T-helper 1 cell (primary cell): Measurements from ENCODE around the gene C17orf100.
"Not testable (repeated sequence)": the region's sequence is repeated elsewhere in the genome, so short reads cannot be mapped to it uniquely, and the experiment has no call there.

Experiments
- DNase-seq, 5 donors: peaks; one replicate each; pipeline ENCODE4 v3.0.0-alpha.2; 2012 to 2020

Gene C17orf100

GRCh38 chr17:6641247-6641863, 10.2 kb upstream of the C17orf100 start:
- DNase-seq, result peak in 1 of 5 donors; percentile 33

- DNase-seq, result peak in 1 of 5 donors; percentile 50
Observed at GRCh38 chr17:6642592-6642991, 9.0 kb upstream of the C17orf100 start.

DNA sequence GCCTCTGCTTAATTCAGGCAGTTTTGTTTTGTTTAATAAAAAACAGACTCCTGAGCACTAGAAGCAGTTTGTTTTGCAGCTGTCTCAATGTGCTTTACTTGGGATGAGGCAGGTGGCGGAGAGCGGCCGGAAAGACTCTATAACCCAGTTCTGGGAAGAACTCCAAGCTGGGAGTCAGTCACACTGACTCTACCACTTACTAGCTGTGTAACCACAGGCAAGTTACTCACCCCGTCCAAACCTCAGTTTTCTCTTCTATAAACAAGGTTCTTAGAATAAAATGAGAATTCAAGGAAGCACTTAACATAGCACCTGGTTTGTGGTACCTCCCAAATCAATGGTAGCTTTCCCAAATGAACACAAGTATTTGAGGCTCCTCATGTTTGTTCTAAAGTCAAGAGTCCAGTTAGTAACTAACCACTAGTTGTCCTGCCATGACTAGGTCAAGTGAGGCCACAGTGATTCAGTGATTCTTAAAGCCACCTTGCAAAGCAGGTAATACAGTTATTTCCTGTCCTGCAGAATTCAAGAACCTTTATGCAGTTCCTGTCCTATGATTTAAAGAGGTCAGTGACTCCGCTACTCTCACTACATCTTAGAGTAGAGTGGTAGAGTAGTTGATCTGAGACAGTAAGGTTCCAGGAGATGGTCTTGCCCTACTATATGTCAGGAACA, 8.0 kb upstream of the C17orf100 start:
- peak in 1 of 5 donors; percentile 46 for DNase-seq

DNA sequence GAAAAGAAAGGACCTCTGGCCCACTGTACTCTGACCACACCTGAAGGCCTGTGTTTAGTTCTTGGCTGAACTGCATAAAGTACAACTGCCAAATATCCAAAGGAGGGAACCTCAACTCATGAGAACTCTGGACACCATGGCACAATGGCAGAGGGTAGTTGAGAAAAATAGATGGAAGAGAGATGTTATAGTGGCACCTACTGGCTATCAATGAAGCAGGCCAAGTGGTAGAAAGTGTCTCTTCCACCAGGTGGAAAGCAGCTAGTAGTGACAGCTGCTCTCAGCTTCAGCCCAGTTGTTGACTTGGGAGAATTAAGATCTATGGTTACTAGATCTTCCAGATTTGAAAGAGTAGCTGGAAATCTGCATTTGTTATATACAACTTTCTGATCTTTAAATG, 3.4 kb upstream of the C17orf100 start:
- DNase-seq, result peak in 1 of 5 donors; percentile 32

- DNase-seq, result peak in 3 of 5 donors; percentile 28 to 52 (median 30)
Observed at GRCh38 chr17:6651919-6652452, 424 bp downstream of the C17orf100 start.

DNA sequence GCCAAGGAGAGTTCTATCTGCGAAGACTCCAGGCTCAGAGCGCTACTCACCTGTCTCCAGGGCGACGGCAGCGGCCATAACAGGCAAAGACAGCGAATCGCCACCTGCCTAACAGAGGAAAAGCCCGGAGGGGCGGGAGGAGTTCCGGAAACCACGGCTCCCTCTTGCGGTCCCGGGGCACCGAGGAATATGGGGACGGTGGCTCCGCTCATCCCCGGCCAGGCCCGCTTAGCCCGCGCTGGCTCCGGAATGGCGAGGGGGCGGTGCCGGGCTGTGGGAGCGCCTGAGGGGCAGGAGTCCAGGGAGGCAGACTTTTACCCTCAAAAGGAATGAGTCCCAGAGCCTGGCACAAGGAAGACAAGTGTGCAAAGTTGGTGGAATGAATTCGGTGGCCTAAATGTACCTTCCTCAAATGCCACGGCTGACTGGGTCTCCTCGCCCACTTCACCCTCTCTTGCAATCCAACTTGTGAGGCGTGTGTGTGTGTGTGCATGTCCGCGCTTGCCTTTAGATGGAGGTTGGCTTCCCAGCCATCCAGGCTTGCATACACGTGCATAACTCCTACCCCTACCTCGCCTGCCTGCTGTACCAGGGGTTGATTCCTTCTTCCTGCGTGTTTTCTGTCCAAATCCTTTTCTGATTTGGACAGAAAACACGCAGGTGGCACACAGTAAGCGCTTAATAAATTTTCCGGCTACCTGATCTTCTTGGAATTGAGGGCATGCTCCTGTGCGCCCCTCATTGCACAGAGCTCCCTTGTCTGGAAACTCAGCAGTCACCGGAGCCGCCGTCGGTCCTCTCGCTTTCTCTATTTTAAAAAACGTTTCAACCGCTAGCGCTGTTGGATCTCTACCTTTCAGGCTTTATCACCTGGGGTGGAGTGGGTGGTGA, 3.5 kb downstream of the C17orf100 start:
- no peak for DNase-seq

DNA sequence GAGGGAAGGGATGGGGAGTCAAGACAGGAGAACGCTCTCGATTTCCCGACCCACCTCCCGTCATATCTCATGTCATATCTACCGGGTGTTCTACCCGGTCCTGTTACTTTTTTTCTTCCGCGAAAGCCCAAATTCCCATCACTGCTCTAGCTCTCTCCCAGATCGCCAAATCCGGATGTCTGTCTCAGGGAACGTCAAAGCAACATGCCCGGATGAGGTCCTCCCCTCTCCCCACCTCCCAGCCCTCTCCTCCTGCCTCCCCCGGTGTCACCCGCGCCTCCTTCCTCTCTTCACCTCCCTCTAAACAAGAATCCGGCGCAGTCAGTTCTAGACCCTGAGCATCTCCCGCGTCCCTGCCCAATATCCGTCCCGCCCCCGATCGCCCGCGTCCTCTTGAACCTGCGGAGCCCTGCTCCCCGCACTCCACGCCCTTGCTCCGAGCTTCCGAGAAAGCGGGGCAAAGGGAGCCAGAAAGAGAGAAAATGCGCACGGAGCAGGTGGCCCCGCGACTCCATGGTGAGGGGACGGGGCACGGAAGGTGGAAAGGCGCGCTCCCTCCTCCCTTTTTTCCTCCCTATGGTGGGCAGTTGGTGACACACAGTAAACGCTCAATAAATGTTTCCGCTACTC, 4.3 kb downstream of the C17orf100 start:
- not testable (repeated sequence) for DNase-seq

DNA sequence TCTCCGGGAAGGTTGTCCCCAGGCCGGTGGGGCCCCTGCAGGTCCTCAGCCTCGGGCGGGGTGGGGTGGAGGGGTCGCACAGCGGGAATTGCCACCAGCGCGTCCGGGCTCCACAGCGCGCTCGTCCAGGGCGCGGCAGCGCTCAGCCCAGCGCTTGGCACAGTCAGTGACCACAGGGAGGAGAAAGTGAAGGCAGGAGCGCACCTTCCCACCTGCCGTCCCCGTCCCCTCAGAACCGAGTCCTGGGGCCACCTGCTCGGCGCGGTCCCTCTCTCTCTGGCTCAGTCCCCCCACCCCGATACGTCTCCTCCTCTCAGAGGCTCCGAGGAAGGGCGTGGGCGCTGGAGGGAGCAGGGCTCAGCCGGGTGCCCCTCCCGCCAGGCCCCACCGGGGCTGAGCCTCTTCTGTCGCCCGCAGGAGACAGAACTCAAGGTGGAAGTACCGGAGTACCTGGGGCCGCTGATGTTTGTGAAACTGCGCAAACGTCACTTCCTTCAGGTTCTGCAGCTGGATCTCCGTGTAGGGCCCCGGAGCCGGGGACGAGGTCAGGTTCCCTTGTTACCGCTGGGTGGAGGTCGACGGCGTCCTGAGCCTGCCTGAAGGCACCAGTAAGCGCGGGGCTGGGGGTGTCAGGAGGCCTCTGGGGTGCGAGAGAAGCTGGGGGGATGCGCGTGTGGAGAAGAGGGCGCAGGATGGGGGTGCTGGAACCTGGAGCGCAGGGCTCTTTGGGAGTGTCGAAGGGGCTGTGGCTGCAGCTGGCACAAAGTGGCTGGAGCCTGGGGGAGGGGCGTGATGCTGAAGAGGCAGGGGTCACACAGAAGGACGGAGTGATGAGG, 5.5 kb downstream of the C17orf100 start:
- DNase-seq, result peak in 3 of 5 donors; percentile 52 to 74 (median 54)

- DNase-seq, result no peak
Observed at GRCh38 chr17:6657633-6658287, 6.2 kb downstream of the C17orf100 start.

GRCh38 chr17:6658411-6658810, 6.8 kb downstream of the C17orf100 start:
- not testable (repeated sequence) for DNase-seq

GRCh38 chr17:6660101-6660500, 8.5 kb downstream of the C17orf100 start:
- DNase-seq, result no peak

DNA sequence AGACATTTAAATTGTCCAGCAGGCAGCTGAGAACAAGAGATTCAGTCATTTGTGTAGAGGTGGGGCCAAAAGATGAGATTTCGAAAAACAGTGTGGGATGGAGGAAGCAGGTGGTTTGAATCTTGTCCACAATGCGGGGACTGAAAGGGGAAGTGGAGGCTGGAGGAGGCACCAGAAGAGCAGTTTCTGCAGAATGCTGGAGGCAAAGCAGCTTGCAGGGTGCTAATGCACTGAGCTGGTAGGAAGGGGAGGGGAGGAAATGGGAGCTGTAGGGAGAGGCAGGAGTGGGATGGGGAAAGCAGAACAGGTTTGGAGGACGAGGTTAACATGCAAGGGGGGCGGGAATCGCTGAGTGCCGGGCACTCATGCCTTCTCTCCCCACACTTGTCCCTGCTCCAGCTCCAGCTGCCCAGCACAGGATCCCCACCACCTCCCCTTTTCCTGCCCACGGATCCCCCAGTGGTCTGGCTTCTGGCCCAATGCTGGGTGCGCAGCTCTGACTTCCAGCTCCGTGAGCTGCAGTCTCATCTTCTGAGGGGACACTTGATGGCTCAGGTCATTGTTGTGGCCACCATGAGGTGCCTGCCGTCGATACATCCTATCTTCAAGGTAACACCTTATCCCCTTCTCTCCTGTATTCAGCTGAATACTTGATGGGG, 9.4 kb downstream of the C17orf100 start:
- no peak for DNase-seq

GRCh38 chr17:6661464-6661848, 9.9 kb downstream of the C17orf100 start:
- no peak for DNase-seq

GRCh38 chr17:6663200-6663599, 11.6 kb downstream of the C17orf100 start:
- DNase-seq, result not testable (repeated sequence)

GRCh38 chr17:6666077-6666521, 14.5 kb downstream of the C17orf100 start:
- peak in 2 of 5 donors; percentile 30 to 43 for DNase-seq

- no peak for DNase-seq
Observed at GRCh38 chr17:6666557-6666956, 15.0 kb downstream of the C17orf100 start.

- DNase-seq, result no peak
Observed at GRCh38 chr17:6667516-6667915, 16.0 kb downstream of the C17orf100 start.

DNA sequence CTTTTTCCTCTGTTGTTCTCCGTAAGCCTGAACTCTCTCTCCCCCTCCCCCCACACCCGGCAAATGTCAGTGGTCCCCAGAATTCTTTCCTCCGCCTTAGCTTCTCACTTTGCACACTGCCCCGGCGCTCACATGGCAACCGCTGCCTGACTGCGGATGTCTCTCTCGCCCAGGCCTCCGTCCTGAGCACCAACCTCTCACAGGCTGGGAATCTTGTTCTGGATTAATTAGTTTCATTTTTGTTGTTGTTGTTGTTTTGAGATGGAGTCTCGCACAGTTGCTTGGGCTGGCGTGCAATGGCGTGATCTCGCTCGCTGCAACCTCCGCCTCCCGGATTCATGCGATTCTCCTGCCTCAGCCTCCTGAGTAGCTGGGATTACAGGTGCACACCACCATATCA, 16.7 kb downstream of the C17orf100 start:
- no peak for DNase-seq

DNA sequence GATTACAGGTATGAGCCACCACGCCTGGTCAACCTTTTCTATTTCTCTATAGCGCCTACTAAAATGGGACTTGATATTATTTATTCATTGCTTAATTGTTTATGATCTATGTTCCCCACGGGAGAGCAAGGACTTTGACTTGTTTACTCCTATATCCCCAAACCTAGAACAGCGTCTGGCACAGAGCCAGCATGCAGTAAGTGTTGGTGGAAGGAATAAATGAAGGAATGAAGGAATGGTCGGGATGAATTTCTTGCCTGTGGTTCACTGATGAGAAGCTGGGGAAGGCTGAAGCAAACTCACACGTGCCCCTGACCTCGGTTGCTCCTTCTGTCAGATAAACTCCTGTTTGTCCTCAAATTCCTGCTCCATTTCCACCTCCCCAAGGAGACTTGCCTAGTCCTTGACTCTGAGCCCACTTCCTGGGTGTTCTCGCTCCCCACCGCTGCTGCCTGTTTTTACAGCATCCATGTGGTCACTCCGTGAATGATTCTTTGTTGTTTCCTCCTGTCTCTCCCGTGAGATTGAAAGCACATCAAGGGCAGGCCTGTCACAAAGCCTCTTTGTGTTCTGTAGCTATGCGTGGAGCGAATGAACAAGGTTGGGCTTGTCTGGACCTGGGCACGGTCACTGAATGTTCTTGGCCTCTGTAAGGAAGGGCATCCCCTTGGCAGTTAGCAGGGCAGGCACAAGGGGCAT, 17.3 kb downstream of the C17orf100 start:
- DNase-seq, result no peak
